Fibroblast of skin of right quadriceps (primary cell): ENCODE results near the gene SMARCC1.

ENCODE experiments used
- DNase-seq: peaks from one replicate; pipeline ENCODE4 v3.0.0-alpha.2; 2013

The SMARCC1 gene

GRCh38 chr3:47536221-47536891, 245.3 kb downstream of the SMARCC1 start:
- DNase-seq = no peak
